ENCODE measurements around the gene CDH16. TPM values are rescaled to one million over a fixed set of nuclear protein-coding genes. Genes with fewer than 3 reads are reported as not detected.

CDH16 gene
- total RNA-seq, 1 donor from 2014 or later: not detected

DNA sequence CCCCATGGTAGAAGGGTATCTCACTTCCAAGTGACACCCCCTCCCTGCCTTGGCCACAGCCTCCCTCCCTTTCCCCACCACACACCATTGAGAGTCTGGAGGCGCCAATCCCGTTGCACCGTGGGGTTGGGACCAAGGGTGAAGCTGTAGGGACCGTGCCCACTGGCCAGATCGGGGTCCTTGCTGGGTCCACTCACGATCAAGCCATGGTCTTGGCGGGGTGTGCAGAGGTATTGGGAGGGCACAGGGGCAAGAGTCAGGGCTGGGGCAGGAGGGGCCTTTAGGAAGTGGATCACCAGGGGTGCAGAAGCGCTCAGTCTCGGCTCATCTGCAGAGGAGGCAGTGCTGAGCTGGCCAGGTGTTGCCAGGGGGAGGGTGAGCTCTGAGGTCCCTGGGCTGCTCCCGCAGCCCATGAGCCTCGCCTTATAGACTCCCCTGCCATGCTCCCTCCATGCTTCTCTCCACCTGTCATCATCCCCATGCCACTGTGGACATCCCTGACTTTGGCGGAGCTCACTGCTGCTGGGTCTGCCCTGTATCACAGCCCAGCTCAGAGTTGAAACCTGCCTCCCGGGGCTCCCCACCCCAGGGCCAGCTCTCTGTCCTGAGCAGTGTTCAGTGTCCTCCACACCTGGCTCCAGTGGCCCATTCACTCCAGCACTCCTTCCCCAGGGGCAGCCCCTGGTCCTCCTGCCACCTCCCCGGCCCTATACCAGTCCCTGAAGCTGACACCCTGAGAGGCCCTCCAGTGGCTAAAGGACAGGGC, 8.3 kb downstream of the CDH16 start:
- intact Hi-C loops (cut with DNase I): no loop called here
- Histone ChIP-seq H3K4me1 (peaks cover 2% of the 10 kb centered on the region), H3K27me3 (no peaks in the 10 kb centered on the region), H3K36me3 (no peaks in the 10 kb centered on the region), H3K27ac (no peak overlapping the region), H3K9me3 (no peaks in the 10 kb centered on the region), H3K4me3 (no peak overlapping the region)
- TF ChIP-seq, protein P1, sequence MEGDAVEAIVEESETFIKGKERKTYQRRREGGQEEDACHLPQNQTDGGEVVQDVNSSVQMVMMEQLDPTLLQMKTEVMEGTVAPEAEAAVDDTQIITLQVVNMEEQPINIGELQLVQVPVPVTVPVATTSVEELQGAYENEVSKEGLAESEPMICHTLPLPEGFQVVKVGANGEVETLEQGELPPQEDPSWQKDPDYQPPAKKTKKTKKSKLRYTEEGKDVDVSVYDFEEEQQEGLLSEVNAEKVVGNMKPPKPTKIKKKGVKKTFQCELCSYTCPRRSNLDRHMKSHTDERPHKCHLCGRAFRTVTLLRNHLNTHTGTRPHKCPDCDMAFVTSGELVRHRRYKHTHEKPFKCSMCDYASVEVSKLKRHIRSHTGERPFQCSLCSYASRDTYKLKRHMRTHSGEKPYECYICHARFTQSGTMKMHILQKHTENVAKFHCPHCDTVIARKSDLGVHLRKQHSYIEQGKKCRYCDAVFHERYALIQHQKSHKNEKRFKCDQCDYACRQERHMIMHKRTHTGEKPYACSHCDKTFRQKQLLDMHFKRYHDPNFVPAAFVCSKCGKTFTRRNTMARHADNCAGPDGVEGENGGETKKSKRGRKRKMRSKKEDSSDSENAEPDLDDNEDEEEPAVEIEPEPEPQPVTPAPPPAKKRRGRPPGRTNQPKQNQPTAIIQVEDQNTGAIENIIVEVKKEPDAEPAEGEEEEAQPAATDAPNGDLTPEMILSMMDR (IDR thresholded peaks at IDR 0.05): no peak
- DNase-seq (no peak), ATAC-seq (no peak)

DNA sequence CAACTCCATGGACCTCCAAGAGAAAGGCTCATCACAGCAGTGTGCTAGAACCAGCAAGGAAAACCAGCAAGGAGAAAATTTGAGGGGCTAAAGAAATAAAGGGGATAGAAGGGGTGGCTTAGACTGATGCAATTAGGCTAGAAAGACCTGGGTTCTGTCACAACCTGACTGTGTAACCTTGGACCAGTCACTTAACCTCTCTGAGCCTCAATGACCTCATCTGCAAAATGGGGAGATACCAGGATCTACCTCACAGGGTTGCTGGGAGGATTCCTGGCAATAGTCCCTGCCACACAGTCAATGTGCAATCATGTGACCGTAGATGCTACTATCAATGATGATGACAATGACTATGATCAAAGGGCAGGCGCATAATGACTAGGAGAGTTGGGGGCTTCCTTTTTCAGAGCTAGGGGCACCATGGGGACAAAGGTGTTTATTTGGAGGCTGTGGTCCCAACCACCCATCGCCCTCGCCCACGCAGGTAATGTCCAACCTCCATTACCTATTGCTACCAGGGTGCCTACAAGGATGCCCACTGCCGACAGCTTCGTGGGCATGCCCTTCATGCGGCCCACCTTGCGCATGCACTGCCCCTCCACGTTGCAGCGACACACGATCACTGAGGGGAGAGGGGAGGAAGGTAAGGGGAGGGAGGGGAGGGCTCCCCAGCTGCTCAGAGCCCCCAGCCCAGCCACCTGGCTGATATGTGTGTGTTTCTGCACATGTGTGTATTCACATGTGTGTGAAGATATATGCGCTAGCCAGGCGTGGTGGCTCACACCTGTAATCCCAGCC, 9.7 kb downstream of the CDH16 start:
- DNase-seq (no peak), ATAC-seq (no peak)
- peaks cover 10% of the 10 kb centered on the region for H3K4me1 ChIP-seq
- no peak overlapping the region for H3K27ac ChIP-seq
- H3K4me3 ChIP-seq: no peak overlapping the region
- intact Hi-C loops (cut with DNase I): no loop called here
- H3K9me3 ChIP-seq: no peaks in the 10 kb centered on the region
- no peaks in the 10 kb centered on the region for H3K27me3 ChIP-seq
- no peaks in the 10 kb centered on the region for H3K36me3 ChIP-seq
- TF ChIP-seq, protein P1 (IDR thresholded peaks at IDR 0.05): no peak

DNA sequence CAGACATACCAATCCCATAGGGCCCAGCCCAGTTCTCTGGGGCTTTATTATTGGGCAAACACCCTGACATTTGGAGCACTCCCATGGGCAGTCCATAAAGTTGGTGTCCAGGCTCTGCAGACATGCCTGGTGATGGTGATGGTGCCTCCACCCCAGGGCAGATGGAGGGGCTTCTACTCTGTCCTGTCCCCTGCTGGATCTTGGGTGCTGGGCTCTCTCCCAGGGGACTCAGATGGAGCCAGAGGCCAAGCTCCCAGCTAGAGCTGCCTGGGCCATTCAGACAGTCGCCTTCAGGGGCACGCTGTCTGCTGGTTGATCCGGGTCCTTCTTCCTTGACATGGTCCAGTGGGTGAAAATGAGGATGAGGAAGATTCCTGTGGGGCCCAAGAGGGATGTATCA, 10.6 kb downstream of the CDH16 start:
- ATAC-seq (no peak), DNase-seq (no peak)
- Histone ChIP-seq H3K27me3 (no peaks in the 10 kb centered on the region), H3K4me1 (peaks cover 13% of the 10 kb centered on the region), H3K4me3 (no peak overlapping the region), H3K36me3 (no peaks in the 10 kb centered on the region), H3K9me3 (no peaks in the 10 kb centered on the region), H3K27ac (no peak overlapping the region)
- intact Hi-C loops (cut with DNase I): no loop called here
- TF ChIP-seq, protein P1 (IDR thresholded peaks at IDR 0.05): no peak

DNA sequence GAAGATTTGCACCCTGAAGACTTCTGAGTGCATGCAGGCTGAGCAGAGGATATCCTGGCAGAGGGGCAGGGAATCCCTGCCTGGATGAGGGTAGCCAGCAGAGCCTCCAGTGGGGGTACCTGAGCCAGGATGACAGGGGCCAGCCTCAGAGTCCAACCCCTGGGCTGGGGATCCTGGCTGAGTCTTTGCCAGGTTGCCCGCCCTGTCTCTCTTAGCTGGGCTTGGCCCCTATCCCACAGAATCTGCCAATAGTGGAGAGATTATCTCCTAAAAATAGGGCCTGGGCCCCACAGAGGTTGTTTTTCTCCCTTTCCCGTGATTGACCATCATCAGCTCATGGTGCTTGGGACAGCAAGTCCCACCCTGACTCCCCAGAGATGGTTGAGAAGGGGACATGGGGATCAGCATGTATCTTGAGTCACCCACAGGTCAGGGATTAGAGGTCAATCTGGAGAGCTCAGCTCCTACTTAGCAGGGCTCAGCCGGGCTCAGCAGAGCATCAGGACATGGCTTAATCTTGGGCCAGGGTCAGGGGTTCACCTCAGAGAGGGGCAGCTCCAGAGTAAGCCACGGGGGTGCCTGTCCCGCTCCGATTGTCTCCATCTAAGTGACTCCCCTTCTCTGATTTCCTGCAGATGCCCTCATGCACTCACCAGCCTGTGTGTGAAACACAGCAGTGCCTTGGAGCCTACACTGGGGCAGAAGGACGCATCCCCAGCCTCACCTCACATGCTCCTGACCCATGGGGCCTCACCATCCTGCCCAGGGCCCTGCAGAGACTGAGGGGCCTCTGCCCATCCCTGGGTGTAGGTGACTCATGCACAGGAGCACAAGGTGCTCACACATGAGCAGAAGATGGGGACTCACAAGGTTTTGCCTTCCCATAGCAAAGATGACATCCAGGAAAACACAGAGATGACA, 11.5 kb downstream of the CDH16 start:
- no peak overlapping the region for H3K4me3 ChIP-seq

More for the DNA sequence above, 11.5 kb downstream of the CDH16 start:
- H3K9me3 ChIP-seq: no peaks in the 10 kb centered on the region
- peaks cover 13% of the 10 kb centered on the region for H3K4me1 ChIP-seq
- TF ChIP-seq, protein P1 (IDR thresholded peaks at IDR 0.05): no peak
- intact Hi-C loops (cut with DNase I): no loop called here
- H3K36me3 ChIP-seq: no peaks in the 10 kb centered on the region
- H3K27ac ChIP-seq: no peak overlapping the region
- DNase-seq: no peak
- ATAC-seq: no peak
- no peaks in the 10 kb centered on the region for H3K27me3 ChIP-seq

All from upper lobe of right lung (tissue), 1 donor.